Smooth muscle cell (in vitro differentiated cells): ENCODE measurements around the gene COL23A1. TPM values are rescaled to one million over a fixed set of nuclear protein-coding genes. Genes with fewer than 3 reads are reported as not detected.

Source experiments
- DNase-seq: peaks from one replicate; lab custom pipeline; 2025; ENCODE audit not compliant: unreplicated experiment; lab: John Stamatoyannopoulos, UW
- H2AFZ ChIP-seq: fragments of 200-600 bp; sonication (generic); 2 replicates; pipeline ENCODE4 v1.6.0; 2016; ENCODE audit warnings: antibody characterized with exemption, low read depth, mild to moderate bottlenecking
- H3F3A ChIP-seq: fragments of 200-600 bp; sonication (generic); 2 replicates; pipeline ENCODE4 v1.6.0; 2017; ENCODE audit warnings: antibody characterized with exemption, low read depth
- H3K27ac ChIP-seq: fragments of 200-600 bp; sonication (generic); 2 replicates; pipeline ENCODE4 v1.5.1; 2016; ENCODE audit warnings: low read depth, mild to moderate bottlenecking
- H3K27me3 ChIP-seq: fragments of 200-600 bp; sonication (generic); 2 replicates; pipeline ENCODE4 v1.6.1; 2016; ENCODE audit warnings: low read depth, mild to moderate bottlenecking
- H3K36me3 ChIP-seq: fragments of 200-600 bp; sonication (generic); 2 replicates; pipeline ENCODE4 v1.5.1; 2016; ENCODE audit warnings: low read depth
- H3K4me1 ChIP-seq: fragments of 200-600 bp; sonication (generic); 2 replicates; pipeline ENCODE4 v1.5.1; 2016; ENCODE audit warnings: low read depth
- H3K4me2 ChIP-seq: fragments of 200-600 bp; sonication (generic); 2 replicates; pipeline ENCODE4 v1.6.0; 2016; ENCODE audit warnings: mild to moderate bottlenecking
- H3K4me3 ChIP-seq: fragments of 200-600 bp; sonication (generic); 2 replicates; pipeline ENCODE4 v1.5.1; 2016; ENCODE audit warnings: mild to moderate bottlenecking
- H3K79me2 ChIP-seq: fragments of 200-600 bp; sonication (generic); 2 replicates; pipeline ENCODE4 v1.6.0; 2016; ENCODE audit warnings: low read depth, mild to moderate bottlenecking
- H3K9ac ChIP-seq: fragments of 200-600 bp; sonication (generic); 2 replicates; pipeline ENCODE4 v1.6.0; 2016; ENCODE audit warnings: low read depth
- H3K9me3 ChIP-seq: fragments of 200-600 bp; sonication (generic); replicated peaks from 2 replicates; pipeline ENCODE4 v1.5.1; 2016; ENCODE audit warnings: low read depth
- H4K20me1 ChIP-seq: fragments of 200-600 bp; sonication (generic); 2 replicates; pipeline ENCODE4 v1.6.0; 2016; ENCODE audit warnings: low read depth
- CTCF ChIP-seq: fragments of 200-600 bp; sonication (generic); IDR thresholded peaks from 2 replicates; pipeline ENCODE4 v1.5.1; 2017; ENCODE audit warnings: borderline replicate concordance, mild to moderate bottlenecking, antibody characterized with exemption; ENCODE audit not compliant: insufficient read depth, poor library complexity, severe bottlenecking
- WGBS: methylation state at CpG from one replicate; pipeline ENCODE4 v1.1.7; 2016; ENCODE audit warnings: low lambda C conversion rate; 5-methylcytosine and 5-hydroxymethylcytosine counted together
- polyA plus RNA-seq: library from polyadenylated mRNA; unstranded; fragments of >200 nt; fragmentation: Nextera tagmentation; extraction: Ambion mirVana; gene quantifications from 2 replicates; pipeline ENCODE4 v1.2.1, GENCODE V29; 2016
- total RNA-seq: library from RNA; depleted of rRNA; stranded (reverse); fragments of >200 nt; gene quantifications from 2 replicates; pipeline ENCODE4 v1.2.3, GENCODE V29; 2014

Gene COL23A1
- total and polyA plus RNA-seq, 2 experiments from 2014 or later: 5.3 to 27.4 TPM

DNA sequence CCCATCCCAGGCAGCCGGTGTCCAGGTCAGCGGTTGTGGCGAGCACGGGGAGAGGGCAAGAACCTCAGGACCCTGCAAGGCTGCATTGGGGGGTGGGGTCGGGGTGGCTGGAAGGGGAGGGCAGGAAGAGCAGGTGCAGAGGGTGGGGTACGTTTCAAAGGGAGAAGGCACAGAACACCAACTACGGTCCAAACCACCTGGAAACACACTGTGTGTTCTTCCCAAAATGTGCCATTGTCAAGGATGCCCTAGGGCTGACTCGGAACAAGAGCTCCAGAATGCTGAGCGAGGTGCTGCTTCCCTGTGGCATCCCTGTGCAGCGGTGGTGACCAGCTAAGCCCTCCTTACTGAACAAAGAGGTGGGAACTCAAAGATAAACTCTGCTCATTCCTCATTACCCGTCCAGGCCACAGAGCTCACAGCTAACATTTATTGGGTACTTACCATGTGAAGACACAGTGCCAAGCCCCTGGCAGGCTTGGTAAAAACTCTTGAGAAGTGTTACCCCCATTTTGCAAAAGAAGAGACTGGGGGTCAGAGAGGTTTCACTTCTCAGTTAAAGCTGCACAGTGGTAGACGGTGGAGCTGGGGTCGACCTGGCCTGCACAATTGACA lies 153.8 kb downstream of the COL23A1 start:
- H4K20me1 ChIP-seq: no peaks in the 10 kb centered on the region
- no peak overlapping the region for H3K4me3 ChIP-seq
- no peaks in the 10 kb centered on the region for H3K36me3 ChIP-seq
- TF ChIP-seq CTCF: no peak
- H3K27me3 ChIP-seq: no peaks in the 10 kb centered on the region
- peaks cover 13% of the 10 kb centered on the region for H3F3A ChIP-seq
- H3K27ac ChIP-seq: no peak overlapping the region
- no peak overlapping the region for H3K4me2 ChIP-seq
- no peak for DNase-seq
- H3K9me3 ChIP-seq: no peaks in the 10 kb centered on the region
- H3K4me1 ChIP-seq: peaks cover 13% of the 10 kb centered on the region
- no peak overlapping the region for H3K9ac ChIP-seq
- no peak overlapping the region for H2AFZ ChIP-seq
- no peaks in the 10 kb centered on the region for H3K79me2 ChIP-seq
- WGBS: 93% methylated on average over 13 of the region's 13 CpGs

- Histone ChIP-seq H3K9ac (no peak overlapping the region), H3K9me3 (no peaks in the 10 kb centered on the region), H3F3A (peaks cover 16% of the 10 kb centered on the region), H3K36me3 (no peaks in the 10 kb centered on the region), H3K4me3 (no peak overlapping the region), H2AFZ (no peak overlapping the region), H3K27me3 (no peaks in the 10 kb centered on the region), H4K20me1 (no peaks in the 10 kb centered on the region), H3K79me2 (no peaks in the 10 kb centered on the region), H3K27ac (no peak overlapping the region), H3K4me2 (no peak overlapping the region), H3K4me1 (peaks cover 13% of the 10 kb centered on the region)
- DNase-seq: no peak
- WGBS: 95% methylated on average over 22 of the region's 22 CpGs
- no peak for TF ChIP-seq CTCF
Measured at GRCh38 chr5:178435321-178436238, 154.6 kb downstream of the COL23A1 start.

GRCh38 chr5:178434851-178435250 lies 155.3 kb downstream of the COL23A1 start:
- Histone ChIP-seq H3K9ac (no peak overlapping the region), H3K27me3 (no peaks in the 10 kb centered on the region), H3K36me3 (no peaks in the 10 kb centered on the region), H4K20me1 (no peaks in the 10 kb centered on the region), H3F3A (peaks cover 16% of the 10 kb centered on the region), H3K4me3 (no peak overlapping the region), H3K27ac (no peak overlapping the region), H3K4me2 (no peak overlapping the region), H2AFZ (no peak overlapping the region), H3K9me3 (no peaks in the 10 kb centered on the region), H3K4me1 (peaks cover 13% of the 10 kb centered on the region), H3K79me2 (no peaks in the 10 kb centered on the region)
- 94% methylated on average over 17 of the region's 17 CpGs for WGBS
- TF ChIP-seq CTCF: no peak
- no peak for DNase-seq
